Measurements from ENCODE around the gene DNASE1.

Gene DNASE1

GRCh38 chr16:3665508-3665907 lies 11.0 kb downstream of the DNASE1 start:
- DNase-seq: no peak

GRCh38 chr16:3668626-3669025 lies 14.1 kb downstream of the DNASE1 start:
- no peak for DNase-seq

- DNase-seq: no peak
Observed at GRCh38 chr16:3669082-3669481, 14.6 kb downstream of the DNASE1 start.

- DNase-seq: no peak
Observed at GRCh38 chr16:3670711-3671110, 16.2 kb downstream of the DNASE1 start.

GRCh38 chr16:3671424-3671823 lies 16.9 kb downstream of the DNASE1 start:
- no peak for DNase-seq

GRCh38 chr16:3672571-3673041 lies 18.1 kb downstream of the DNASE1 start:
- DNase-seq: no peak

- no peak for DNase-seq
Observed at GRCh38 chr16:3673201-3673600, 18.7 kb downstream of the DNASE1 start.

- DNase-seq: no peak
Observed at GRCh38 chr16:3673676-3674377, 19.3 kb downstream of the DNASE1 start.

GRCh38 chr16:3674513-3675295 lies 20.2 kb downstream of the DNASE1 start:
- DNase-seq: no peak

GRCh38 chr16:3675601-3676130 lies 21.2 kb downstream of the DNASE1 start:
- no peak for DNase-seq

- DNase-seq: no peak
Observed at GRCh38 chr16:3677994-3678393, 23.5 kb downstream of the DNASE1 start.

- no peak for DNase-seq
Observed at GRCh38 chr16:3681206-3681605, 26.7 kb downstream of the DNASE1 start.

- no peak for DNase-seq
Observed at GRCh38 chr16:3687021-3687420, 32.5 kb downstream of the DNASE1 start.

- DNase-seq: no peak
Observed at GRCh38 chr16:3687792-3688191, 33.3 kb downstream of the DNASE1 start.

GRCh38 chr16:3689731-3690130 lies 35.2 kb downstream of the DNASE1 start:
- DNase-seq: no peak

GRCh38 chr16:3690470-3690928 lies 36.0 kb downstream of the DNASE1 start:
- DNase-seq: peak; percentile 75

- DNase-seq: peak; percentile 18
Observed at GRCh38 chr16:3690980-3691720, 36.7 kb downstream of the DNASE1 start.

- no peak for DNase-seq
Observed at GRCh38 chr16:3691761-3692160, 37.3 kb downstream of the DNASE1 start.

GRCh38 chr16:3694051-3694450 lies 39.6 kb downstream of the DNASE1 start:
- DNase-seq: no peak

- no peak for DNase-seq
Observed at GRCh38 chr16:3695610-3696369, 41.3 kb downstream of the DNASE1 start.

- DNase-seq: no peak
Observed at GRCh38 chr16:3696425-3697218, 42.1 kb downstream of the DNASE1 start.

- no peak for DNase-seq
Observed at GRCh38 chr16:3698941-3699340, 44.5 kb downstream of the DNASE1 start.
